Loucy (cell line): ENCODE measurements around the gene DIABLO.

ENCODE experiments used
- H2AFZ ChIP-seq: fragments of 200-600 bp; sonication (generic); 2 replicates; pipeline ENCODE4 v1.6.0; 2016; ENCODE audit warnings: antibody characterized with exemption, mild to moderate bottlenecking, low read length, moderate library complexity
- H3F3A ChIP-seq: fragments of 200-600 bp; 2 replicates; pipeline ENCODE4 v1.6.0; 2016; ENCODE audit warnings: antibody characterized with exemption, low read depth, mild to moderate bottlenecking
- H3K27me3 ChIP-seq: fragments of 200-600 bp; sonication (generic); 2 replicates; pipeline ENCODE4 v1.6.1; 2014; ENCODE audit warnings: low read length, mild to moderate bottlenecking; ENCODE audit not compliant: insufficient read depth, poor library complexity, severe bottlenecking
- H3K36me3 ChIP-seq: fragments of 200-600 bp; sonication (generic); 2 replicates; pipeline ENCODE4 v1.6.1; 2016; ENCODE audit warnings: low read length; ENCODE audit not compliant: insufficient read depth
- H3K4me1 ChIP-seq: fragments of 200-600 bp; sonication (generic); 2 replicates; pipeline ENCODE4 v1.5.1; 2014; ENCODE audit warnings: low read length, mild to moderate bottlenecking; ENCODE audit not compliant: insufficient read depth, poor library complexity, severe bottlenecking
- H3K4me2 ChIP-seq: fragments of 200-600 bp; sonication (generic); 2 replicates; pipeline ENCODE4 v1.6.0; 2014; ENCODE audit warnings: antibody characterized with exemption, low read length, low read depth, mild to moderate bottlenecking; ENCODE audit not compliant: poor library complexity, severe bottlenecking
- H3K4me3 ChIP-seq: fragments of 200-600 bp; sonication (generic); 2 replicates; pipeline ENCODE4 v1.5.1; 2014; ENCODE audit warnings: low read length, mild to moderate bottlenecking, mixed read lengths; ENCODE audit not compliant: poor library complexity, severe bottlenecking
- H3K79me2 ChIP-seq: fragments of 200-600 bp; sonication (generic); 2 replicates; pipeline ENCODE4 v1.6.1; 2014; ENCODE audit warnings: low read length; ENCODE audit not compliant: insufficient read depth
- H3K9ac ChIP-seq: fragments of 200-600 bp; sonication (generic); 2 replicates; pipeline ENCODE4 v1.6.0; 2014; ENCODE audit warnings: mild to moderate bottlenecking, low read depth, low read length, moderate library complexity; ENCODE audit not compliant: poor library complexity, severe bottlenecking
- H3K9me2 ChIP-seq: fragments of 200-600 bp; sonication (generic); replicated peaks from 2 replicates; pipeline ENCODE4 v1.6.1; 2016; ENCODE audit warnings: low read depth, low read length, mixed read lengths
- H3K9me3 ChIP-seq: fragments of 200-600 bp; sonication (generic); 2 replicates; pipeline ENCODE4 v1.6.1; 2014; ENCODE audit warnings: mild to moderate bottlenecking, antibody characterized with exemption, low read length, low read depth; ENCODE audit not compliant: insufficient read depth
- H4K20me1 ChIP-seq: fragments of 200-600 bp; sonication (generic); 2 replicates; pipeline ENCODE4 v1.6.0; 2014; ENCODE audit warnings: antibody characterized with exemption, low read length, mild to moderate bottlenecking; ENCODE audit not compliant: insufficient read depth, poor library complexity, severe bottlenecking
- CTCF ChIP-seq: fragments of 200-600 bp; sonication (generic); conservative IDR thresholded peaks from 2 replicates; pipeline ENCODE4 v1.5.1; 2014; ENCODE audit warnings: mild to moderate bottlenecking, antibody characterized with exemption, low read length
- EZH2phosphoT487 ChIP-seq: fragments of 200-600 bp; IDR thresholded peaks from 2 replicates; pipeline ENCODE4 v1.6.1; 2018; ENCODE audit warnings: antibody characterized with exemption, mild to moderate bottlenecking, moderate library complexity, borderline replicate concordance

Gene DIABLO

GRCh38 chr12:122235741-122236140 lies 9.9 kb upstream of the DIABLO start:
- Histone ChIP-seq H3K9me2 (no peaks in the 10 kb centered on the region), H3K27me3 (no peaks in the 10 kb centered on the region), H3K36me3 (peaks cover 32% of the 10 kb centered on the region; the same call in 1 of the 2 replicates), H3F3A (no peaks in the 10 kb centered on the region), H4K20me1 (no peaks in the 10 kb centered on the region), H3K79me2 (no peaks in the 10 kb centered on the region), H3K4me2 (no peak overlapping the region), H3K4me1 (no peaks in the 10 kb centered on the region), H2AFZ (no peak overlapping the region), H3K9me3 (no peaks in the 10 kb centered on the region), H3K9ac (no peak overlapping the region), H3K4me3 (no peak overlapping the region)
- TF ChIP-seq CTCF (no peak), EZH2phosphoT487 (no peak)

GRCh38 chr12:122232691-122233090 lies 6.8 kb upstream of the DIABLO start:
- H3K4me3 ChIP-seq = no peak overlapping the region
- no peak overlapping the region for H3K9ac ChIP-seq

DNA sequence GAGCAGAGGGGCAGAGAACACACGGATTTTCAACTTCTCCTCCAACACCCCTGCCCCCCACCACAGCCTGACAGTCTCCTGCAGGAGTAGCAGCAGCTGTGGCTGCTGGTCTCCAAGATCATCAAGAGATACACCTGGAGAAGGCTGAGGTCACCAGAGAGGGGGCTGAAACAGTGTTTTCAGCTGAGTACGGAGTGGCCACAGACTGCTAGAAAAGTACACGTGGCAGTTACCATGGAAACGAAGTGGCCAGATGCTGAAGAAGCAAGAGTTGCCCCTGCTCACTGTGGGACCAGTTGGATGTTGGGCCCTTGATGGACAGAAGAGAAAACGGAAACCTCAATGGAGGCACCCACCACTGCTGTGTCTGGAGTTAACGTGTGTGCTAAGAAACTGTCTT lies 4.9 kb upstream of the DIABLO start:
- peaks cover 9% of the 10 kb centered on the region for H4K20me1 ChIP-seq

More at GRCh38 chr12:122232691-122233090, 6.8 kb upstream of the DIABLO start:
- no peaks in the 10 kb centered on the region for H3K9me2 ChIP-seq
- H3K36me3 ChIP-seq = peaks cover 28% of the 10 kb centered on the region; the same call in 1 of the 2 replicates
- H2AFZ ChIP-seq = no peak overlapping the region
- peaks cover 10% of the 10 kb centered on the region for H3K4me1 ChIP-seq
- no peaks in the 10 kb centered on the region for H3K27me3 ChIP-seq
- H3K79me2 ChIP-seq = no peaks in the 10 kb centered on the region
- no peak for TF ChIP-seq CTCF
- TF ChIP-seq EZH2phosphoT487 = no peak
- H3K4me2 ChIP-seq = no peak overlapping the region
- H3F3A ChIP-seq = no peaks in the 10 kb centered on the region
- H3K9me3 ChIP-seq = no peaks in the 10 kb centered on the region
- H4K20me1 ChIP-seq = no peaks in the 10 kb centered on the region

More for the DNA sequence above, 4.9 kb upstream of the DIABLO start:
- no peak for TF ChIP-seq EZH2phosphoT487
- no peak for TF ChIP-seq CTCF
- Histone ChIP-seq H3K27me3 (no peaks in the 10 kb centered on the region), H3F3A (no peaks in the 10 kb centered on the region), H3K9ac (no peak overlapping the region), H3K4me3 (no peak overlapping the region), H3K79me2 (no peaks in the 10 kb centered on the region), H3K4me2 (no peak overlapping the region), H2AFZ (no peak overlapping the region), H3K36me3 (peaks cover 27% of the 10 kb centered on the region; the same call in 1 of the 2 replicates), H3K9me3 (no peaks in the 10 kb centered on the region), H3K4me1 (peaks cover 20% of the 10 kb centered on the region), H3K9me2 (no peaks in the 10 kb centered on the region)
